HuH-7.5 (cell line): ENCODE results near the gene FOXP1.

Experiments
- DNase-seq: peaks from one replicate; pipeline ENCODE4 v3.0.0; 2011; ENCODE audit warnings: low spot score

The FOXP1 gene

DNA sequence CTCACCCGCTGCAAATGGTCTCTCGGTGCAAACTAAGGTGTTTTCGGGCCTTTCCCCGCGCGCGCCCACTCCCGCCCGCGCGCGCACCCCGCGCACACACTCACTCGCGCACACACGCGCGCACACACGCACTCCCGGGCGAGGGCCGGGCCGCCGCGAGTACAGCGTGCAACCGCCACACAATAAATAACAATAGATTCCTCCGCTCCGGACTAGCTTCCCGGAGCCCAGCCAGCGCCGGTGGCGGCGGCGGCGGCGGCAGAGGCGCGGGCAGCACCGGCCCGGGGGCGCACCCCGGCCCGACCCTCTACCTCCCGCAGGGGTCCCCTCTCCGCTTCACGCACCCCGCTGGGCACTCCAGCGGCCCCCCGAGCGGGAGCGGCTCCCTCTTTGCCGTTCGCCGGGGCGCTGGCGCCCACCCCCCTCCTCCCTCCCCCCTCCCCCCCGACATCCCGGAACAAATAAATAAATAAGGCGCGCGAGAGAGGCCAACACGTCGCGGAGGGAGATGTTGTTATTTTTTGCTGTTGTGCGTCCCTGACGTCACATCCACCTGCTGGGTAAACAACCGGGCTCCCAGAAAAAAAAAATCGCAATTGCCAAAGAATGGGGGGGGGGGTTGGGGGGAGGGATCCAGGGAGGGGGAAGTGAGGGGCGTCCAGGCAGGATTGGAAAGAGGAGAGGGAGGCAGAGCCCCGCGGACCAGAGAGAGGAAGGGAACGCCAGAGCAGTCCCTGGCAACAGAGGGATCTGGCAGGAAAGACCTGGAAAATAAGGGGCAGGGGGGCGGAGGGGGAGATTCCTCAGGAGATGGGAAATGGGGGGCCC, at the start of gene FOXP1:
FOXP1 (minus strand) TSS at position 163 of the 828 bp plus-strand sequence. CDS start 385,347 bp downstream, outside the sequence.
- no peak for DNase-seq

GRCh38 chr3:71629711-71630110, 46.2 kb upstream of the FOXP1 start:
- DNase-seq, result no peak

DNA sequence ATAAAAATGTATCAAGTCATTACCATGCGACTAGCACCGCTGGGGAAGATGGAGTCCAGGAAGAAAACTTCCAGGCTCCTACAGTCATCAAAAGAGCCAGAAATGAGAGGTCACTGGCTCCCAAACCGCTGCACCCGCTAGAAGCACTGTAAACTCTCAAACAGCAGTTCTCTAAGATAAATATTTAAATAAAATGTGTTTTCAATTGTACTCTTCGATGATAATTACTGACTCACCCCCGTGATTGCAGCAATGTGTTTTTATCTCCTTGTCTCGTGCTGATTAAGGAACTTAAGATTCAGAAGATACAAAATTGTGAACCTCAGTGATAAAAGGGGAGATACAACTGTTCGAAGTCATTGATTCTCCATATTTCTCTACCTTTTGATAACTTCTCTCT, 45.8 kb upstream of the FOXP1 start:
- DNase-seq, result no peak

DNA sequence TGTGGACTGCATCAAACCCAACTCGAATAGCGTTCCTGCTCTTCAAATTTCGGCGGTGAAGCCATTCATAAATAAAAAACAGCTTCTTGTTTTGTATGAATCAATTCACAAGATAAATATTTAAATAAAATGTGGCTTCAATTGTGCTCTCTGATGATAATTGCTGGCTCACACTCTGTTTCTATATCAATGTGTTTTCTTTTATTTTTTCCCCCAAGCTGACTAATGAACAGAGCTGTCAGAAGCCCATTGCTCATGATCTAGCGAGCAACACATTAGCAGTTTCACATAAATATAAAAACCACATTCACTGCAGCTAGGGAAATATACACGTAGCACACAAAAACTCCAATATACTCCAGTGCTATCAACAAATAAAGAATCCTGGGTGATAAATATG, 45.0 kb upstream of the FOXP1 start:
- no peak for DNase-seq

DNA sequence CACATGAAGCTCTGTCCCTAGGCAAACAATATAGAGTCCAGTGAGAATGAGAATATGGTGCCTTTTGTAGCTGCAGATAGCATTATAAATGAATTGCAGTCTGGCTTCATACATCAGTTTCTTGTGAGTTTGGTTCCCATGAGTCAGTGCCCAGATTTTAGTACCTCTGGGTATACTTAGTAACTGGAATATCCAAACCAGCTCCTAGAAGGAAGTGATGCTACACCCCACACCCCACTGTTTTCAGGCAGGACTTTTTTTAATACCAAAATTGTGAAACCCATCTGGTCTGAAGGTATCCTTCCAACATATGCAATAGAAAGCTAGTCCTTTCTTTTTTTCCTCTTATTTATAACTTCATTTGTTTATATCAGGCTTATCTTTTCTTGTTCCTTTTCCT, 42.1 kb upstream of the FOXP1 start:
- no peak for DNase-seq

DNA sequence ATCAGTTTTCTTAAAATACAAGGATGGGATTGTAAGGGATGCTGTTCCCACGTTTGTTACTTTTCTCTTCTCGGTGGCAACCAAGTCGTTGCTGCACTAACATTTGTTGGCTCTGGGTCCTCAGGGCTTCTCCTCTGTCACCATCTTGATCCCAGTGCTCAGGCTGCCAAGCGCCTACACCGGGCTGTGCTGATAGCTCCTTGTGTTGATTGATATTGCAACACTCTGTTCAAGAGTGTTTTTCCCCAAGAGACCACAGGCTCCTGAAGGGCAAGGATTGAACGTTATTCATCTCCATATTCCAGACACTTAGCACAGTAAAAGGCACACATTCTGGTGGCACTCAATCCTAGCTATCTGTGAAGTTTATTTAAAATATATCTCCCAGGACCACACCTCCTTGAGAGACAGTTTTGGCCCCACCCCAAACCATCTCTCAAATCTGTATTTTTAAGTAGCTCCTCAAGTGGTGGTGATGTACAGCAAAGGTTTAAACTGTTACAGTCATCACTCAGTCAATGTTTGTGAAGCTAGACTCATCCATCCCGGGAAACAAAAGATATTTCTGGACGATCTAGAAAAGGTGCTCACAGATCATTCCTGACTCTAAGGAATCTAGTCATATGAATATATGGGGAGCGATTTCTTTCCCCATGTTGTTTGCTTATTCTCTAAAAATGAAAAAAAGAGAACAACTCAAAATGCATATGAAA, 38.5 kb upstream of the FOXP1 start:
- DNase-seq, result no peak

- DNase-seq, result no peak
Observed at GRCh38 chr3:71618538-71618937, 35.0 kb upstream of the FOXP1 start.

- no peak for DNase-seq
Observed at GRCh38 chr3:71616571-71617021, 33.1 kb upstream of the FOXP1 start.

GRCh38 chr3:71614869-71615268, 31.3 kb upstream of the FOXP1 start:
- DNase-seq, result no peak

GRCh38 chr3:71614426-71614825, 30.9 kb upstream of the FOXP1 start:
- DNase-seq, result no peak

DNA sequence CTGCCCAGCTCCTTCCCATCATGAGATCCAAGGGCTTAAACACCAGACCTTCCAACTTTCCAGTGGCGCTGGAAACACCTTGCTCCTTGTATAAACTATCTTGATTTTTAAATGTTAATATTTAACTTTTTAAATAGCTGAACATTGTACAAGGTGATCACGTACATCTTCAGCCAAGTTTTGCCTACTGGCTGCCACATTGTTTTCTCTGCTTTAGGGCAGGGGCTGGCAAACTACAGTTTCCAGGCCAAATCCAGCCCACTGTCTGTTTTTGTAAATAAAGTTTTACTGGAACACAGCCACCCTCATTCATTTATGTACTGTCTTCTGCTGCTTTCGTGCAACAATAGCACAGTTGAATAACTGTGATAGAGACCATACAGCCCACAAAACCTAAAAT, 27.6 kb upstream of the FOXP1 start:
- DNase-seq, result no peak

GRCh38 chr3:71607364-71607763, 23.8 kb upstream of the FOXP1 start:
- DNase-seq, result no peak

DNA sequence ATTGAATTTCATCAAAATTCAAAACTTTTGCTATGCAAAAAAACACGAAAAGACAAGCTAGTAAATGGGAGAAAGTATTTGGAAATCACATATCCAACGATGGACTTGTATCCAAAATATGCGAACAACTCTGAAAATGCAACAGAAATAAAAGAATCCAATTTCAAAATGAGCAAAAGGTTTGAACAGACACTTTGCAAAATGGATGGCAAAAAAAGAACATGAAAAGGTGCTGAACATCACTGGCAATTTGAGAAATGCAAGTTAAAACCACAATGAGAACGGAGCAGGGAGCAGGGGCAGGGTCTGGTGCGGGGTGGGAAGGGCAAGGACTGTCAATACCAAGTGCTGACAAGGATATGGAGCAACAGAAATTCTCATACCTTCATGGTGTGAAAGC, 23.1 kb upstream of the FOXP1 start:
- no peak for DNase-seq

DNA sequence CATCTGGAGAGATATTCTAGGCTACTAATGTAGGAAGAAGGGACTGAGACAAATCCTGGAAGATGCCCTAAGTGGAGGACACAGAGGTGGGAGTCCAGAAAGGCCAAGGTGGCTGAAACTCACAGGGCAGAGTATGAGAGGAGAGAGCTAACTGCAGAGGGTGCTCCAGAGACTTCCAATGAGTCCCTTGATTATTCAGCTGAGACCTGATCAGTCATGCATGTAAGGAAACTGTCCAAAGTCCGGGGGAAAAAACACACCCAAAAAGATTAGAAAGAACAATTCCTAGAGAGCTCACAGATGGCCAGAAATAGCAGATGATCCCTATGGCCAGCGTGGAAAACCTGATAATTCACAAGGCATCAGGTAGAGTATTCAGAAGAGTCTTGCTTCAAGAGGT, 18.7 kb upstream of the FOXP1 start:
- DNase-seq, result no peak

DNA sequence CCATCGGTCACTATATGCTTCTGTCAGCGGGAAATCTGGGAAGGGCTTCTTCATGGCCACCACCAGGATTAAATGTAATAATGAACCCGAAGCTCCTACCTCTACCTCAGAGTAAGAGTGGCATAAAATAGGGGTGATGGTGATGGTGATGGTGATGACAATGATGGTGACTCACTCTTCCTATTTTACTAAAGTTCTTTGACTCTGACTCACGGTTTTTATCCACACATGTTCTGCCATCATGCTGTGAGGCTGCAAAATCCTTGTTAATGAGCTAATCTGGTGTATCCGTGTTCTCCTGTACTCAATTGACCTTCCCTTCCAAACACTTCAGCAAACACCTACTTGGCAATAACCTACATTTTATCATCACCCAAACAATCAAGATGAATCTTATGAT, 18.3 kb upstream of the FOXP1 start:
- no peak for DNase-seq

GRCh38 chr3:71600646-71601288, 17.2 kb upstream of the FOXP1 start:
- DNase-seq, result no peak

- DNase-seq, result no peak
Observed at GRCh38 chr3:71599416-71599815, 15.9 kb upstream of the FOXP1 start.

DNA sequence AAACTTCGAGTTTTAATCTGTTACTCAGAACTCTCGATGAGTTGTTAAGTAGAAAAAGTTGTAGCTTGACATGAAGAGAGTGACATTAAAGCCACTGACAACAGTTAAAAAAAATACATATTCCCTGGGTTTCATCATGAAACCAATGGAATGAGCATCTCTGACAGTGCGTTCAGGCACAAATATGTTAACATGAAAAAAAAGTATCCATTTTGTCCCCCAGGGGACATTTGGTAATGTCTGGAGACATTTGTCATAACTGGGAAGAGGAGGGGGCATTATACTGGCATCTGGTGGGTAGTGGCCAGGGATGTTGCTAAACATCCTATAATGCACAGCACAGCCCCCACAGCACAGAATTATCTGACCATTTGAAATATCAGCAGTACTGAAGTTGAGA, 14.8 kb upstream of the FOXP1 start:
- DNase-seq, result no peak

- DNase-seq, result no peak
Observed at GRCh38 chr3:71597286-71597685, 13.8 kb upstream of the FOXP1 start.

- no peak for DNase-seq
Observed at GRCh38 chr3:71593106-71593505, 9.6 kb upstream of the FOXP1 start.

DNA sequence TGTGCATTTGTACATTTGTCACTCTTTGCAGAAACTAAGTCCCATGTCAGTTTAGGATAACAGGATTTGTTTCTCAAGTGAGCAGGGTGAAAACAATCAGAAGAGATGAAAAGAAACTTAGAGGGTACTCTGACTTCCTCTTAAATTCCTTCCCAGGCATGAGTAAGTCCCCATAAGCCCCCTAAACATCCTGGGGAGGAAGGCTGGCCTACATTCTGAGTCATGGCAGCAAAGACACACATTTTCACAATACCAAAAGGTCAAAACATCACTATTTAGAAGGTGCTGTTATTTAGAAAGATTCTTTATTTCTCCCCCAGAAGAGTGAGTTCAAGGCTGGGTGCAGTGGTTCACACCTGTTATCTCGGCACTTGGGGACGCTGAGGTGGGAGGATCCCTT, 7.6 kb upstream of the FOXP1 start:
- no peak for DNase-seq

DNA sequence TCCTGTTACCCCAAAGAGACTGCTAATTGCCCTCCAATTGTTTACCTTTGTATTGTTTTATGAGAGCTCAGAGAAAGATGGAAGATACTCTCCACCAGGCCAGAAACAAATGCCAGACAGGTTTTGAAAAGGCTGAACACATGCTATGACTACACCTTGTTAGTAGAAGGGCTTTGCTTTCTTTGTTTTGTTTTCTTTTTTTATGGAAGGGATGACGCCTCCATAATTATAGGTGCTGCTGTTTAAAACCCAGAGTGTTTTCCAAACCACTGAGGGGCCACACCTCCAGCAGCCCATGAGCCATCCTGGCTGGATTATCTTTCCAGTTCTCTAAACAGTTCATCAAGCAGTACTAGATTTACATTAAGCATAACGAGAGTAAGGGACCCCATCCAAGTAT, 5.6 kb upstream of the FOXP1 start:
- DNase-seq, result no peak

DNA sequence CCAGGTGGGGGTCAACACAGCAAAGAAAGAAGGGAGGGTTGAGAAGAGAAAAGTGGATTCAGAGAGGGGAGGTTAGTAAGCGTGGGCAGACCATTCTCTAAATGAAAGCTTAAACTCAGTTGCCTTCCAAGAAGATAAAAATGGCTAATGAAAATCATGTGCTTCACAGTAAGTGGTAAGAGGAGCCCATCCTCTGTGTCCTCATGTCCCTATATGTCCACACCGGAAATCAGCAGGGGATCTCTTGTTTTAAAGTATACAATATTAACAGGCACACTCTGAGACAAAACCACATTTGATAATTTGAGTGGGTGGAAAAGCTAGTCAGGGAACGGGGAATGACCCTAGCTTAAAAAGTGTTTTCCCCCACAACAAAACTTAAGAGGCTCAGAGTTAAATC, 4.4 kb upstream of the FOXP1 start:
- no peak for DNase-seq
